ENCODE data around the gene ACOX3.

DNA sequence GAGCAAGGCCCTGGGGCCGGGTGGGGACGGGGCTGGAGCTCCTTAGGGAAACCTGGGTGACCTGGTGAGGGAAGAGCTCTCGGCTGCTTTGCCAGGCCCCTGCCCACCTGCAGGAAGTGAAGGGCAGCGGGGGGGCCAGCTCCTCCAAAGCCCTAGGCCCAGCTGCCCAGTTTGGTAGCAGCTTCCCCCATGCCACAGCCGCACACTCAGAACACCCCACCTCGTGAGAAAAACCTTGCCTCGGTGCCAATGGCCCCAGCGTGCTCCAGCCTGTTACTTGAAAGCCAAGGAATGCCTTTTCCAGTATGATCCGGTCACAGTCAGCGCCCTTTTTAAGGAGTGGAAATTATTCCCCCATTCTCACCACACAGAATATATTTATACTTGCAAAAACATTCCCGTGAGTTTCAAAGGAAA lies 38.3 kb downstream of the ACOX3 start:
- TF ChIP-seq, protein P1, sequence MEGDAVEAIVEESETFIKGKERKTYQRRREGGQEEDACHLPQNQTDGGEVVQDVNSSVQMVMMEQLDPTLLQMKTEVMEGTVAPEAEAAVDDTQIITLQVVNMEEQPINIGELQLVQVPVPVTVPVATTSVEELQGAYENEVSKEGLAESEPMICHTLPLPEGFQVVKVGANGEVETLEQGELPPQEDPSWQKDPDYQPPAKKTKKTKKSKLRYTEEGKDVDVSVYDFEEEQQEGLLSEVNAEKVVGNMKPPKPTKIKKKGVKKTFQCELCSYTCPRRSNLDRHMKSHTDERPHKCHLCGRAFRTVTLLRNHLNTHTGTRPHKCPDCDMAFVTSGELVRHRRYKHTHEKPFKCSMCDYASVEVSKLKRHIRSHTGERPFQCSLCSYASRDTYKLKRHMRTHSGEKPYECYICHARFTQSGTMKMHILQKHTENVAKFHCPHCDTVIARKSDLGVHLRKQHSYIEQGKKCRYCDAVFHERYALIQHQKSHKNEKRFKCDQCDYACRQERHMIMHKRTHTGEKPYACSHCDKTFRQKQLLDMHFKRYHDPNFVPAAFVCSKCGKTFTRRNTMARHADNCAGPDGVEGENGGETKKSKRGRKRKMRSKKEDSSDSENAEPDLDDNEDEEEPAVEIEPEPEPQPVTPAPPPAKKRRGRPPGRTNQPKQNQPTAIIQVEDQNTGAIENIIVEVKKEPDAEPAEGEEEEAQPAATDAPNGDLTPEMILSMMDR (IDR thresholded peaks at IDR 0.05 in 4 of 5, conservative IDR thresholded peaks at IDR 0.05 in 1 of 5) = no peak
- no peak for TF ChIP-seq POLR2A (IDR thresholded peaks at IDR 0.05)
